Liver (tissue), 3 donors: ENCODE data around the gene BCAT1.

Experiments used
- ATF3 ChIP-seq: IDR thresholded peaks from 2 replicates; pipeline ENCODE4 v1.6.1; 2016; ENCODE audit warnings: antibody characterized with exemption
- CTCF ChIP-seq: fragments of 150-350 bp; IDR thresholded peaks from 2 replicates; pipeline ENCODE4 v1.5.1; 2017; ENCODE audit warnings: improper control_type of control experiment, low read depth, low read length; ENCODE audit not compliant: missing input control
- GABPA ChIP-seq, 2 donors: IDR thresholded peaks in 1 of 2; conservative IDR thresholded peaks in 1 of 2; 2 replicates each; pipeline ENCODE4 v1.6.1; 2016; ENCODE audit warnings: antibody characterized with exemption in 2 of 2, mild to moderate bottlenecking in 1 of 2, moderate library complexity in 1 of 2
- JUND ChIP-seq, 2 donors: IDR thresholded peaks; 2 replicates each; pipeline ENCODE4 v1.6.1; 2016; ENCODE audit warnings: antibody characterized with exemption in 2 of 2
- RAD21 ChIP-seq, 2 donors: IDR thresholded peaks; 2 replicates each; pipeline ENCODE4 v1.6.1; 2016; ENCODE audit warnings: antibody characterized with exemption in 2 of 2, mild to moderate bottlenecking in 2 of 2
- donor health status: healthy.
- donor health status: healthy.

GRCh38 chr12:24875014-24875413 lies 73.9 kb downstream of the BCAT1 start:
- TF ChIP-seq JUND (IDR thresholded peaks at IDR 0.05) (no peak), CTCF (no peak), RAD21 (IDR thresholded peaks at IDR 0.05) (no peak), ATF3 (no peak), GABPA (IDR thresholded peaks at IDR 0.05 in 1 of 2, conservative IDR thresholded peaks at IDR 0.05 in 1 of 2) (no peak)
